H1 (cell line): ENCODE results near the gene C5orf52. TPM values are rescaled to one million over a fixed set of nuclear protein-coding genes. Genes with fewer than 3 reads are reported as not detected.

Experiments
- CTCF ChIA-PET: fragments of 300-600 bp; sonication (Branson Sonifier 250); formaldehyde crosslinking; loops from one replicate; lab custom pipeline; 2021; ENCODE audit not compliant: partially characterized antibody; lab: Charles Lee
- POLR2A ChIA-PET: fragments of 300-600 bp; sonication (Branson Sonifier 250); formaldehyde crosslinking; loops from one replicate; lab custom pipeline; 2021; ENCODE audit warnings: inconsistent platforms; ENCODE audit not compliant: partially characterized antibody; lab: Charles Lee
- DNase-seq, 2 experiments: peaks; one replicate each; pipeline versions ENCODE4 v3.0.0 to v3.0.0-alpha.2; 2010 to 2022; ENCODE audit warnings: low spot score in 2 of 2, low read depth in 1 of 2, mixed read lengths in 1 of 2
- FAIRE-seq: peaks from 2 replicates; lab custom pipeline; 2011; peaks lifted over from hg19 to GRCh38; lab: Jason Lieb, UNC
- H2AFZ ChIP-seq: 2 replicates; pipeline ENCODE4 v1.8.1; 2012; ENCODE audit warnings: low read length, inconsistent platforms
- H2AK5ac ChIP-seq: 2 replicates; pipeline ENCODE4 v1.6.1; 2013; ENCODE audit warnings: low read depth, low read length
- H2BK120ac ChIP-seq: replicated peaks from 2 replicates; pipeline ENCODE3; 2013; ENCODE audit warnings: low read depth, low read length, inconsistent platforms
- H2BK12ac ChIP-seq: 2 replicates; pipeline ENCODE4 v1.6.1; 2013; ENCODE audit warnings: low read depth, low read length
- H2BK15ac ChIP-seq: 2 replicates; pipeline ENCODE4 v1.6.1; 2013; ENCODE audit warnings: low read length
- H2BK20ac ChIP-seq: 2 replicates; pipeline ENCODE4 v1.6.1; 2013; ENCODE audit warnings: low read length
- H2BK5ac ChIP-seq: 2 replicates; pipeline ENCODE4 v1.6.1; 2013; ENCODE audit warnings: low read depth, low read length
- H3K14ac ChIP-seq: 2 replicates; pipeline ENCODE4 v1.6.1; 2013; ENCODE audit warnings: inconsistent platforms; ENCODE audit not compliant: insufficient read length
- H3K18ac ChIP-seq: 2 replicates; pipeline ENCODE4 v1.6.1; 2013; ENCODE audit warnings: low read length; ENCODE audit errors: extremely low read depth
- H3K23ac ChIP-seq: 2 replicates; pipeline ENCODE4 v1.6.1; 2013; ENCODE audit warnings: inconsistent platforms; ENCODE audit not compliant: insufficient read length
- H3K23me2 ChIP-seq: 2 replicates; pipeline ENCODE4 v1.6.1; 2013; ENCODE audit warnings: low read depth, low read length
- H3K27ac ChIP-seq: 2 replicates; pipeline ENCODE4 v1.6.1; 2011; ENCODE audit warnings: low read depth, low read length, inconsistent platforms
- H3K27me3 ChIP-seq, 4 experiments: replicated peaks in 1 of 4; 1 replicate in 1 of 4; 2 replicates in 3 of 4; pipeline versions ENCODE4 v1.6.1 to v1.8.1; 2011 to 2013; ENCODE audit warnings: low read length in 3 of 4, mild to moderate bottlenecking in 3 of 4, inconsistent platforms in 2 of 4, mixed read lengths in 2 of 4, moderate library complexity in 1 of 4; ENCODE audit not compliant: control insufficient read depth in 3 of 4, insufficient read depth in 3 of 4; ENCODE audit errors: extremely low read depth in 1 of 4
- H3K36me3 ChIP-seq, 4 experiments: 2 replicates each; pipeline versions ENCODE4 v1.6.1 to v1.8.1; 2011 to 2013; ENCODE audit warnings: mild to moderate bottlenecking in 4 of 4, low read length in 3 of 4, moderate library complexity in 2 of 4, control low read depth in 1 of 4, inconsistent platforms in 1 of 4; ENCODE audit not compliant: insufficient read depth in 4 of 4, control insufficient read depth in 2 of 4
- H3K4ac ChIP-seq: replicated peaks from 2 replicates; pipeline ENCODE3; 2013; ENCODE audit warnings: low read length, low read depth, mixed read lengths, inconsistent platforms; ENCODE audit not compliant: insufficient read length
- H3K4me1 ChIP-seq, 4 experiments: replicated peaks in 1 of 4; 1 replicate in 1 of 4; 2 replicates in 3 of 4; pipeline versions ENCODE4 v1.6.1 to v1.8.1; 2011 to 2013; ENCODE audit warnings: low read length in 3 of 4, inconsistent platforms in 2 of 4, mixed read lengths in 1 of 4; ENCODE audit not compliant: insufficient read depth in 4 of 4, control insufficient read depth in 3 of 4
- H3K4me2 ChIP-seq, 2 experiments: 2 replicates each; pipeline versions ENCODE4 v1.6.1 to v1.8.1; 2011 to 2013; ENCODE audit warnings: low read depth in 2 of 2, low read length in 2 of 2, control low read depth in 1 of 2, inconsistent platforms in 1 of 2, mild to moderate bottlenecking in 1 of 2; ENCODE audit not compliant: insufficient read depth in 1 of 2
- H3K4me3 ChIP-seq, 4 experiments: fragments of 200-600, 300-600 bp in 1 of 4; sonication (generic), shearing (Covaris generic), sonication (Bioruptor Twin) in 1 of 4; 2 replicates each; pipeline versions ENCODE4 v1.5.1 to v1.8.1; 2011 to 2016; ENCODE audit warnings: low read length in 4 of 4, low read depth in 3 of 4, control low read depth in 2 of 4, inconsistent platforms in 2 of 4, mild to moderate bottlenecking in 2 of 4, mixed read lengths in 1 of 4, moderate library complexity in 1 of 4; ENCODE audit not compliant: insufficient read depth in 2 of 4; ENCODE audit errors: extremely low read depth in 1 of 4
- H3K56ac ChIP-seq: replicated peaks from 2 replicates; pipeline ENCODE3; 2013; ENCODE audit warnings: low read depth, mild to moderate bottlenecking, mixed read lengths, low read length, inconsistent platforms; ENCODE audit not compliant: insufficient read length
- H3K79me1 ChIP-seq: 2 replicates; pipeline ENCODE4 v1.6.1; 2013; ENCODE audit warnings: low read depth, low read length, control low read depth
- H3K79me2 ChIP-seq, 2 experiments: 2 replicates each; pipeline versions ENCODE4 v1.6.1 to v1.8.1; 2012 to 2013; ENCODE audit warnings: low read length in 2 of 2, mild to moderate bottlenecking in 2 of 2, inconsistent platforms in 1 of 2; ENCODE audit not compliant: insufficient read depth in 2 of 2, control insufficient read depth in 1 of 2
- H3K9ac ChIP-seq, 4 experiments: replicated peaks in 1 of 4; 1 replicate in 1 of 4; 2 replicates in 3 of 4; pipeline versions ENCODE4 v1.6.1 to v1.8.1; 2011 to 2013; ENCODE audit warnings: low read depth in 3 of 4, low read length in 3 of 4, control low read depth in 2 of 4, mild to moderate bottlenecking in 2 of 4, moderate library complexity in 2 of 4, inconsistent platforms in 1 of 4; ENCODE audit errors: extremely low read depth in 1 of 4
- H3K9me3 ChIP-seq, 2 experiments: 2 replicates each; pipeline versions ENCODE4 v1.6.1 to v1.8.1; 2012 to 2013; ENCODE audit warnings: mild to moderate bottlenecking in 2 of 2, moderate library complexity in 2 of 2, control low read depth in 1 of 2, inconsistent platforms in 1 of 2, low read depth in 1 of 2, low read length in 1 of 2, mixed read lengths in 1 of 2; ENCODE audit not compliant: insufficient read depth in 2 of 2
- H4K20me1 ChIP-seq, 2 experiments: replicated peaks in 1 of 2; 2 replicates each; pipeline versions ENCODE3 to v1.8.1; 2011 to 2013; ENCODE audit warnings: inconsistent platforms in 2 of 2, low read length in 2 of 2, mild to moderate bottlenecking in 1 of 2; ENCODE audit not compliant: insufficient read depth in 2 of 2, control insufficient read depth in 1 of 2
- H4K5ac ChIP-seq: 2 replicates; pipeline ENCODE4 v1.6.1; 2013; ENCODE audit warnings: low read length, low read depth, mixed read lengths, inconsistent platforms; ENCODE audit not compliant: insufficient read length
- H4K8ac ChIP-seq: 2 replicates; pipeline ENCODE4 v1.8.0; 2013; ENCODE audit warnings: mild to moderate bottlenecking, moderate library complexity, low read length, inconsistent platforms; ENCODE audit not compliant: insufficient read depth; ENCODE audit errors: extremely low read depth
- H4K91ac ChIP-seq: replicated peaks from 2 replicates; pipeline ENCODE3; 2013; ENCODE audit warnings: low read length, mixed read lengths, inconsistent platforms; ENCODE audit not compliant: insufficient read length
- BRCA1 ChIP-seq: IDR thresholded peaks from 2 replicates; pipeline ENCODE4 v1.6.1; 2012; ENCODE audit warnings: low read depth, low read length, improper control_type of control experiment
- CBX8 ChIP-seq: fragments of 300-800, 300-1000 bp; sonication (generic); IDR thresholded peaks from 2 replicates; pipeline ENCODE4 v1.7.1; 2016; ENCODE audit warnings: low read depth, low read length, borderline replicate concordance
- FOSL1 ChIP-seq: IDR thresholded peaks from 2 replicates; pipeline ENCODE4 v1.6.1; 2011; ENCODE audit warnings: mild to moderate bottlenecking, low read depth, low read length, moderate library complexity; ENCODE audit not compliant: insufficient read depth
- RFX5 ChIP-seq: IDR thresholded peaks from 2 replicates; pipeline ENCODE4 v1.6.1; 2011; ENCODE audit warnings: low read depth, low read length, improper control_type of control experiment, borderline replicate concordance
- WGBS, 2 experiments: shearing (Covaris generic) in 1 of 2; methylation state at CpG; one replicate each; pipeline versions ENCODE4 v1.1.6 to v1.1.7; 2013 to 2015; ENCODE audit warnings: low lambda C conversion rate in 2 of 2, mixed read lengths in 2 of 2, inconsistent platforms in 1 of 2, low coverage in 1 of 2, missing lambda C conversion rate in 1 of 2; ENCODE audit not compliant: insufficient replicate concordance in 2 of 2, insufficient coverage in 1 of 2, insufficient read length in 1 of 2; ENCODE audit errors: extremely low coverage in 1 of 2, missing lambda C conversion rate in 1 of 2; 5-methylcytosine and 5-hydroxymethylcytosine counted together
- polyA plus RNA-seq, 7 experiments: library from polyadenylated mRNA; depleted of rRNA in 3 of 7; stranded (reverse) in 5 of 7; unstranded in 2 of 7; fragments of >200 nt in 5 of 7; fragments of 200-250 nt in 2 of 7; gene quantifications; 1 replicate in 5 of 7; 2 replicates in 1 of 7; 4 replicates in 1 of 7; pipeline versions ENCODE4 v1.2.1 to v1.2.3, GENCODE V29; 2011 to 2013; ENCODE audit warnings: missing spikeins in 2 of 7, mixed read lengths in 2 of 7
- total RNA-seq: library from RNA; stranded (reverse); fragmentation: NEBNext Ultra II Directional; extraction: Animal tissue kit (Norgen Biotek cat#: 25700); gene quantifications from 2 replicates; pipeline ENCODE4 v1.2.1, GENCODE V29; 2021

The C5orf52 gene
- total and polyA plus RNA-seq, 2 of the 8 experiments (the other 6 are each of a cell fraction or from before 2014, with no cell fraction given), result not detected

DNA sequence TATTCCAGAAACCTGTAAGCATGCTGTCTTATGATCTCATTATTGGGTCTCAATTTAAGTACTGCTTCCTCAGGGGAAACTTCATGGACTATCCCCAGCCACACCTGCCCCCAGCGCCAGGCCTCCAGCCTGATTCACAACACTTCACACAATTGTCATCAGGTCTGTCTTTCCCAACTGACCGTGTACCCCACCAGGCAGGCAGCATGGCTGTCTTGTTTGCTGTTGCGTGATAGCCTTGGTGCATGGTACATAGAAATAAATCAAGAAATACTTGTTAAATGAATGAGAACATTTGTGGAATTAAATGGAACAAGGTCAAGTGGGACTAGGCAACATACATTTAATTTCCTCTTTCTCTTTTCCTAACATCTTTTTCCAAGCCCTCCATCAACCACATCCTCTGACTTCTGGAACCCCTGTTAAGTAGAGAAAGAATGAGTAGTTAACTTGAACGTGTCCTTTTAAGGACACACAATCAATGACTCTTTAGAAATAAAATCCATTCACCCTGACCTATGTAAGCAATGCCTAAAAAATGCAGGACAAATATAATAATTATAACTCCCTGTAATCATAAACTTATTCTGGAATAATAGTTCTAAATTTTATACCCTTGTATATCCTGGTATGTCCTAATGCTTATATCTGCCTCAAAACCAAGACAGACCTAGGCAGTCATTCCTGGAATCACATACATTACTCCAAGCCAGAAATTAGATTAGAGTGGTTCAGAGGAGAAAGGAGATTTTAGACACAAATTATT lies 42.7 kb downstream of the C5orf52 start:
- Histone ChIP-seq H3K4me2 (no peak overlapping the region), H3K27ac (no peak overlapping the region), H3K79me1 (no peaks in the 10 kb centered on the region), H3K18ac (no peak overlapping the region), H2AK5ac (no peak overlapping the region), H3K4ac (no peak overlapping the region), H3K23me2 (no peaks in the 10 kb centered on the region), H4K8ac (no peak overlapping the region), H4K5ac (no peak overlapping the region), H2AFZ (no peak overlapping the region), H2BK20ac (no peak overlapping the region), H3K23ac (no peak overlapping the region), H3K9ac (no peak overlapping the region), H3K36me3 (no peaks in the 10 kb centered on the region), H2BK12ac (no peak overlapping the region), H3K9me3 (no peaks in the 10 kb centered on the region), H3K56ac (no peak overlapping the region), H4K91ac (no peak overlapping the region), H3K4me1 (no peaks in the 10 kb centered on the region), H3K79me2 (no peaks in the 10 kb centered on the region), H3K4me3 (no peak overlapping the region), H2BK15ac (no peak overlapping the region), H2BK120ac (no peak overlapping the region), H2BK5ac (no peak overlapping the region), H3K27me3 (no peaks in the 10 kb centered on the region), H4K20me1 (no peaks in the 10 kb centered on the region), H3K14ac (no peak overlapping the region)
- ChIA-PET POLR2A (no interaction called here), CTCF (no interaction called here)
- DNase-seq (no peak), FAIRE-seq (no peak)
- 92% methylated on average over 4 of the region's 4 CpGs; no CpG with 5 or more reads in 1 of the 2 experiments for WGBS, 2 experiments
- TF ChIP-seq RFX5, result no peak
- TF ChIP-seq BRCA1, result no peak
- TF ChIP-seq FOSL1, result no peak
- TF ChIP-seq CBX8, result no peak
